ENCODE results near the gene RRP1B.
A peak's percentile ranks its signal among the peaks of the same experiment; 100 is the strongest.

RRP1B gene

DNA sequence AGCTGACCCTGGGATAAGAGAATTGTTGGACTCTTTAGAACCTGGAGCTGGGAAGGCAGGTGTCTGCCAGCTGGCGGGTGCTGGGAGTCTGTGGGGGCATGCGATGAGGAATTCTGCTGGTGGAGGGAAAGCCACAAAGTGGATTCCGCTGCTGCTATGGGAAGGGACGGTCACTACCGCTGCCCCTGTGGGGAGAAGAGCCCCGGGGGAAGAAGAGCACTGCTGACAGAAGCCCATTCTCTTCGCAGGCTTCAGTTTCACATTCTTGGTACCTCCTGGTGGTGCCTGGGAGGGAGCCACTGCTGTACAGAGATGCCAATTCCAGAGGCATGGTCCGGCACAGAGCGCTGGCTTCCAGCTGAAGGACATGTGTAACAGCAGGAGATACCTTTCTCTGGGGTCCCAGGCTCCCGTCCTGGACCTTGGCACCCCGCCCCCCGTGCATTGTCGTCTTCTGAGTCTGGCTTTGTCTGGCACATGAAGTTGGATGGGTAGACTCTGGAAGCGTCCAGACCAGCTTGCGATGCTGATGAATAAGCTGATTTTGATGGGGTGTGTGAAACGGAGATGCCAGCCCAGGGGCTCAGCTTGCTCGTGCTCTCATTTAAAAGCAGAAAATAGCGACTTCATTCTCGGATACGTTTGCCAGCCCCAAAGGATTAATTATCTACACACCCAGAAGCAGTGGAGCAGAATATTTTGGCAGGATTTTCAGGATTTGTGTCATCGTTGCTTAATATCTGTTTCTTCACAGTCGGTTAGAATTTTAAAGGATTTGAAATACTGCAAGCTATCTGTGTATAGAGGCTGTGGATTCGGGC lies 72.7 kb downstream of the RRP1B start:
- H3K9me3 ChIP-seq (ENCODE audit: severe bottlenecking): no peaks in the 10 kb centered on the region
- no peak overlapping the region for H3K4me3 ChIP-seq (ENCODE audit: severe bottlenecking)
- peaks cover 71% of the 10 kb centered on the region for H3K36me3 ChIP-seq (ENCODE audit: low read depth)
- peak overlapping the region; percentile 96 for H3K27ac ChIP-seq (ENCODE audit: poor library complexity, severe bottlenecking)
- H3K27me3 ChIP-seq (ENCODE audit: insufficient read depth, poor library complexity, severe bottlenecking): no peaks in the 10 kb centered on the region
- DNase-seq (ENCODE audit: low spot score) (no peak), ATAC-seq (ENCODE audit: low read depth) (no peak)
- H3K4me1 ChIP-seq (ENCODE audit: insufficient read depth, poor library complexity, severe bottlenecking): peaks cover 34% of the 10 kb centered on the region
- TF ChIP-seq, protein P1, sequence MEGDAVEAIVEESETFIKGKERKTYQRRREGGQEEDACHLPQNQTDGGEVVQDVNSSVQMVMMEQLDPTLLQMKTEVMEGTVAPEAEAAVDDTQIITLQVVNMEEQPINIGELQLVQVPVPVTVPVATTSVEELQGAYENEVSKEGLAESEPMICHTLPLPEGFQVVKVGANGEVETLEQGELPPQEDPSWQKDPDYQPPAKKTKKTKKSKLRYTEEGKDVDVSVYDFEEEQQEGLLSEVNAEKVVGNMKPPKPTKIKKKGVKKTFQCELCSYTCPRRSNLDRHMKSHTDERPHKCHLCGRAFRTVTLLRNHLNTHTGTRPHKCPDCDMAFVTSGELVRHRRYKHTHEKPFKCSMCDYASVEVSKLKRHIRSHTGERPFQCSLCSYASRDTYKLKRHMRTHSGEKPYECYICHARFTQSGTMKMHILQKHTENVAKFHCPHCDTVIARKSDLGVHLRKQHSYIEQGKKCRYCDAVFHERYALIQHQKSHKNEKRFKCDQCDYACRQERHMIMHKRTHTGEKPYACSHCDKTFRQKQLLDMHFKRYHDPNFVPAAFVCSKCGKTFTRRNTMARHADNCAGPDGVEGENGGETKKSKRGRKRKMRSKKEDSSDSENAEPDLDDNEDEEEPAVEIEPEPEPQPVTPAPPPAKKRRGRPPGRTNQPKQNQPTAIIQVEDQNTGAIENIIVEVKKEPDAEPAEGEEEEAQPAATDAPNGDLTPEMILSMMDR (IDR thresholded peaks at IDR 0.05; ENCODE audit: poor library complexity, severe bottlenecking): no peak

DNA sequence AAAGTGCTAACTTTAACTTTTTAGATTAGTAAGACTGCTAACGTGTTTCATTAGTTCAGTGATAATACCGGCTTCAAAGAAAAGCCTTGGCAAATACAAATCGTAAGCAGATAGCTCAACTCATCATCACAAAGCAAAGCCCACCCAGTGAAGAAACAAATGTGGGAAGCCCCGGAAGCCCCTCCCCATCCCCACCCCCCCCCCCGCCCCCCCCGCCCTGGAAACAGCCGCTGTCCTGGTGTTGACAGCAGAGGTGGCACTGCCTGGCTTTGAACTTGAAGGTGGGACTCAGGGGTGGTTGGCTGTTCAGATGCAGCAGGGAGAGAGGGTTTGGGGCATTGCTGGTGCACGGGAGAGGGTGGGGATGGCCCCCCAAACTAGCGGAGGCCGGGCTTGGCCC lies 73.7 kb downstream of the RRP1B start:
- no peaks in the 10 kb centered on the region for H3K9me3 ChIP-seq (ENCODE audit: severe bottlenecking)
- no peaks in the 10 kb centered on the region for H3K27me3 ChIP-seq (ENCODE audit: insufficient read depth, poor library complexity, severe bottlenecking)
- H3K36me3 ChIP-seq (ENCODE audit: low read depth): peaks cover 75% of the 10 kb centered on the region
- TF ChIP-seq, protein P1 (IDR thresholded peaks at IDR 0.05; ENCODE audit: poor library complexity, severe bottlenecking): no peak
- H3K4me1 ChIP-seq (ENCODE audit: insufficient read depth, poor library complexity, severe bottlenecking): peaks cover 24% of the 10 kb centered on the region
- ATAC-seq (ENCODE audit: low read depth) (no peak), DNase-seq (ENCODE audit: low spot score) (no peak)
- no peak overlapping the region for H3K4me3 ChIP-seq (ENCODE audit: severe bottlenecking)
- peak overlapping the region; percentile 96 for H3K27ac ChIP-seq (ENCODE audit: poor library complexity, severe bottlenecking)

DNA sequence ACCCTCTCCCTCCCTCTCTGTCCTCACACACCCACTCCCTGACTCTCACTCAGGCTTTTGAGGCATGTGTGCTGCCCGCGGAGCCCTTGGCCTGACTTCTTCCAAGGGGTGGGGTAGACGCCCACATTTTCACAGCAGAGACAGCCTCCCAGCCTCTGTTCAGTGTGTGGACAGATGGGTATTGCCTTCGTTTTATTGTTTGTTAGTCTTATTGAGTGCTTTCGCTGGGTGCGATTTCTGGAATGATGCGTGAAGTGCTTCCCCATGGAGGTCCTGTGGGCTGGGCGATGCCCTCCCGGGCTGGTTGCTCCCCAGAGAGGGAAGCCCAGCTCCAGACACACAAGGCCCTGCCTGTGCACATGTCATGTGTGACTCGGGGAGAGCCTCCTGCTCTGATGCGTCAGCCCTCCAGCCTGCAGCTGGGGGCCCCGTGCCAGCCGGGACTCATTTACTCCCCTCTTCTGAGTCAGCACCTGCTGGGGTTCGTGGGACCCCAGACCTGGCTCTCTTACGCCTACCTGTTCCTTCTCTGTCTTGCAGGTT lies 74.2 kb downstream of the RRP1B start:
- ATAC-seq (ENCODE audit: low read depth): peak; percentile 17; the same call in 1 of the 3 replicates
- H3K27ac ChIP-seq (ENCODE audit: poor library complexity, severe bottlenecking): peak overlapping the region; percentile 96
- H3K36me3 ChIP-seq (ENCODE audit: low read depth): peaks cover 81% of the 10 kb centered on the region
- no peaks in the 10 kb centered on the region for H3K9me3 ChIP-seq (ENCODE audit: severe bottlenecking)
- no peaks in the 10 kb centered on the region for H3K27me3 ChIP-seq (ENCODE audit: insufficient read depth, poor library complexity, severe bottlenecking)
- H3K4me1 ChIP-seq (ENCODE audit: insufficient read depth, poor library complexity, severe bottlenecking): peaks cover 21% of the 10 kb centered on the region
- TF ChIP-seq, protein P1 (IDR thresholded peaks at IDR 0.05; ENCODE audit: poor library complexity, severe bottlenecking): no peak
- DNase-seq (ENCODE audit: low spot score): no peak
- H3K4me3 ChIP-seq (ENCODE audit: severe bottlenecking): no peak overlapping the region

DNA sequence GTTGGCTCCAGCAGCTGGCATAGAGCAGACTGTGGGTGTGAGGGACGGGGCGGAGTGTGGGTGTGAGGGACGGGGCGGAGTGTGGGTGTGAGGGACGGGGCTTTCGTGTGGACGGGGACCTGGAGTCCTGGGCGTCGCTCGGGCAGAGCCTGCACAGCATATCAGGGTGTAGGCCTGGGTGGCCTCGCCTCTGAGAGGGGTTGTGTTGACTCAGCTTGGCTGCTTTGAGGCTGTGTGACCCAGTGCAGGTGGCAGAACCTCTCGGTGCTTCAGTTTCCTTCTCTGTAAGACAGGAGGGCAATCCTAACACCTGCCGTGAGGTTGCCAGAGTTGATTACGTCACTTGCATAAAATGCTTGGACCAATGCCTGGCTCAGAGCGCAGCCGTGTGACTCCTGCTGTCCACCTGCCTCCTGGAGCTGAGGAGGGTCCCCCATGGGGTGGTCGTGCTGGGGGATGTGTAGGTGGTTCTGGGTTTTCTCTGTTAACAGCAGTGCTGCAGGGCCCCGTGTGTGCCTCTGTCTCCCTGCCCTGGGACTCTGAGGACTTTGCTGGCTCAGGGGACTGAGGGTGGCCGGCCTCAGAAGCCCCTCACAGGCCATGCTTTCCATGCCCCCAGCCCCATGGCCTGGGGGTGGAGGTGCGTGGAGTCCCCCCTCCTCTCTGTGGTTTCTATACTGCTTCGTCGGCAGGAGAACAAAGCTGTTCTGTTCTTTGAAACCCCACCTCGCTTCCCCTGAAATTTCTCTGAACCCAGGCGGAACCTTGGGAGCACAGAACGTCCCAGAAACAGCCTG lies 75.0 kb downstream of the RRP1B start:
- Histone ChIP-seq H3K4me1 (ENCODE audit: insufficient read depth, poor library complexity, severe bottlenecking) (peaks cover 21% of the 10 kb centered on the region), H3K27ac (ENCODE audit: poor library complexity, severe bottlenecking) (peak overlapping the region; percentile 96), H3K27me3 (ENCODE audit: insufficient read depth, poor library complexity, severe bottlenecking) (no peaks in the 10 kb centered on the region), H3K36me3 (ENCODE audit: low read depth) (peaks cover 88% of the 10 kb centered on the region), H3K4me3 (ENCODE audit: severe bottlenecking) (no peak overlapping the region), H3K9me3 (ENCODE audit: severe bottlenecking) (no peaks in the 10 kb centered on the region)
- TF ChIP-seq, protein P1 (IDR thresholded peaks at IDR 0.05; ENCODE audit: poor library complexity, severe bottlenecking): no peak
- DNase-seq (ENCODE audit: low spot score) (no peak), ATAC-seq (ENCODE audit: low read depth) (peak; percentile 24)

Data from RWPE2 (cell line).